H1 (cell line): ENCODE results near the gene MTARC2. TPM values are rescaled to one million over a fixed set of nuclear protein-coding genes. Genes with fewer than 3 reads are reported as not detected.

ENCODE experiments used
- BACH1 ChIP-seq: IDR thresholded peaks from 2 replicates; pipeline ENCODE4 v1.6.1; 2012; ENCODE audit warnings: low read length, improper control_type of control experiment
- CHD7 ChIP-seq: fragments of 300-600 bp; sonication (generic); IDR thresholded peaks from 2 replicates; pipeline ENCODE4 v1.7.1; 2012; ENCODE audit warnings: low read length, moderate library complexity, mild to moderate bottlenecking, inconsistent platforms; ENCODE audit not compliant: insufficient replicate concordance
- polyA plus RNA-seq, 7 experiments: library from polyadenylated mRNA; depleted of rRNA in 3 of 7; stranded (reverse) in 5 of 7; unstranded in 2 of 7; fragments of >200 nt in 5 of 7; fragments of 200-250 nt in 2 of 7; gene quantifications; 1 replicate in 5 of 7; 2 replicates in 1 of 7; 4 replicates in 1 of 7; pipeline versions ENCODE4 v1.2.1 to v1.2.3, GENCODE V29; 2011 to 2013; ENCODE audit warnings: missing spikeins in 2 of 7, mixed read lengths in 2 of 7
- total RNA-seq: library from RNA; stranded (reverse); fragmentation: NEBNext Ultra II Directional; extraction: Animal tissue kit (Norgen Biotek cat#: 25700); gene quantifications from 2 replicates; pipeline ENCODE4 v1.2.1, GENCODE V29; 2021

Gene MTARC2
- total and polyA plus RNA-seq, 2 of the 8 experiments (the other 6 are each of a cell fraction or from before 2014, with no cell fraction given): 7.2 to 7.9 TPM

GRCh38 chr1:220741349-220741748 is 6.8 kb upstream of the MTARC2 start (continued):
- TF ChIP-seq CHD7 (no peak), BACH1 (no peak)
